H9 (cell line): ENCODE results near the gene ANGPTL7. TPM values are rescaled to one million over a fixed set of nuclear protein-coding genes. Genes with fewer than 3 reads are reported as not detected.

Experiments used
- DNase-seq: peaks from one replicate; pipeline ENCODE4 v3.0.0-alpha.2; 2017
- H2AFZ ChIP-seq: one replicate; pipeline ENCODE4 v1.6.1; 2013; ENCODE audit warnings: mild to moderate bottlenecking, low read length, control low read depth, moderate library complexity
- H2AK5ac ChIP-seq: 2 replicates; pipeline ENCODE4 v1.6.1; 2013; ENCODE audit warnings: low read length, control low read depth, mixed read lengths; ENCODE audit not compliant: insufficient read length
- H2BK120ac ChIP-seq: one replicate; pipeline ENCODE4 v1.6.1; 2013; ENCODE audit warnings: low read depth, mild to moderate bottlenecking, low read length, control low read depth, inconsistent platforms; ENCODE audit not compliant: poor library complexity, severe bottlenecking
- H2BK12ac ChIP-seq: 2 replicates; pipeline ENCODE4 v1.6.1; 2013; ENCODE audit warnings: low read length, control low read depth, mixed read lengths, low read depth; ENCODE audit not compliant: insufficient read length
- H2BK15ac ChIP-seq: 2 replicates; pipeline ENCODE4 v1.6.1; 2013; ENCODE audit warnings: low read depth, low read length, control low read depth
- H2BK20ac ChIP-seq: one replicate; pipeline ENCODE4 v1.6.1; 2013; ENCODE audit warnings: low read depth, mild to moderate bottlenecking, low read length, control low read depth, inconsistent platforms; ENCODE audit not compliant: poor library complexity, severe bottlenecking
- H2BK5ac ChIP-seq: 2 replicates; pipeline ENCODE4 v1.6.1; 2013; ENCODE audit warnings: low read length, control low read depth, mixed read lengths; ENCODE audit not compliant: insufficient read length
- H3K14ac ChIP-seq: 2 replicates; pipeline ENCODE4 v1.6.1; 2013; ENCODE audit warnings: low read length, control low read depth; ENCODE audit not compliant: insufficient read depth
- H3K18ac ChIP-seq: 2 replicates; pipeline ENCODE4 v1.6.1; 2013; ENCODE audit warnings: low read depth, mild to moderate bottlenecking, mixed read lengths, low read length, control low read depth; ENCODE audit not compliant: insufficient read length
- H3K23ac ChIP-seq: 2 replicates; pipeline ENCODE4 v1.6.1; 2013; ENCODE audit warnings: low read length, control low read depth, mixed read lengths, low read depth; ENCODE audit not compliant: insufficient read length
- H3K23me2 ChIP-seq: 2 replicates; pipeline ENCODE4 v1.6.1; 2013; ENCODE audit warnings: low read depth, mild to moderate bottlenecking, mixed read lengths, low read length, control low read depth; ENCODE audit not compliant: insufficient read length, poor library complexity, severe bottlenecking
- H3K27ac ChIP-seq: 2 replicates; pipeline ENCODE4 v1.5.1; 2013; ENCODE audit warnings: low read length, control low read depth, mixed read lengths, low read depth; ENCODE audit not compliant: insufficient read length
- H3K27me3 ChIP-seq: 2 replicates; pipeline ENCODE4 v1.6.1; 2013; ENCODE audit warnings: low read length, control low read depth, inconsistent platforms; ENCODE audit not compliant: insufficient read depth
- H3K4ac ChIP-seq: 2 replicates; pipeline ENCODE4 v1.6.1; 2013; ENCODE audit warnings: low read depth, mild to moderate bottlenecking, control low read depth, inconsistent platforms, low read length, moderate library complexity
- H3K4me1 ChIP-seq: 2 replicates; pipeline ENCODE4 v1.6.1; 2013; ENCODE audit warnings: low read length, control low read depth, inconsistent platforms; ENCODE audit not compliant: insufficient read depth
- H3K4me2 ChIP-seq: 2 replicates; pipeline ENCODE4 v1.6.1; 2013; ENCODE audit warnings: low read length, control low read depth, mixed read lengths; ENCODE audit not compliant: insufficient read length, insufficient read depth
- H3K56ac ChIP-seq: 2 replicates; pipeline ENCODE4 v1.6.1; 2013; ENCODE audit warnings: low read depth, mild to moderate bottlenecking, mixed read lengths, low read length, control low read depth; ENCODE audit not compliant: insufficient read length
- H3K79me1 ChIP-seq: 2 replicates; pipeline ENCODE4 v1.6.1; 2013; ENCODE audit warnings: low read depth, mild to moderate bottlenecking, moderate library complexity, low read length, control low read depth, inconsistent platforms; ENCODE audit not compliant: insufficient read depth, poor library complexity, severe bottlenecking
- H3K79me2 ChIP-seq: 2 replicates; pipeline ENCODE4 v1.6.1; 2013; ENCODE audit warnings: low read length, control low read depth, inconsistent platforms; ENCODE audit not compliant: insufficient read depth
- H3K9ac ChIP-seq: 2 replicates; pipeline ENCODE4 v1.6.1; 2013; ENCODE audit warnings: low read length, control low read depth, mixed read lengths; ENCODE audit not compliant: insufficient read length; ENCODE audit errors: extremely low read depth
- H3K9me3 ChIP-seq: one replicate; pipeline ENCODE4 v1.6.1; 2013; ENCODE audit warnings: low read depth, low read length, inconsistent platforms; ENCODE audit not compliant: control insufficient read depth
- H3T11ph ChIP-seq: one replicate; pipeline ENCODE4 v1.6.1; 2013; ENCODE audit warnings: mild to moderate bottlenecking, low read length, control low read depth, inconsistent platforms
- H4K20me1 ChIP-seq: one replicate; pipeline ENCODE4 v1.6.1; 2013; ENCODE audit not compliant: control insufficient read depth, insufficient read length, insufficient read depth
- H4K5ac ChIP-seq: 2 replicates; pipeline ENCODE4 v1.6.1; 2013; ENCODE audit warnings: low read depth, mild to moderate bottlenecking, mixed read lengths, low read length, control low read depth; ENCODE audit not compliant: insufficient read length
- H4K8ac ChIP-seq: replicated peaks from 2 replicates; pipeline ENCODE4 v1.6.1; 2013; ENCODE audit warnings: low read length, control low read depth, mixed read lengths, low read depth; ENCODE audit not compliant: insufficient read length
- H4K91ac ChIP-seq: 2 replicates; pipeline ENCODE4 v1.6.1; 2013; ENCODE audit warnings: low read depth, mild to moderate bottlenecking, moderate library complexity, mixed read lengths, low read length, control low read depth; ENCODE audit not compliant: insufficient read length
- H3K27ac Mint-ChIP-seq, 3 experiments: 2 replicates in 2 of 3; 3 replicates in 1 of 3; pipeline ENCODE4 v1.8.0; 2020 to 2021; ENCODE audit warnings: mixed read lengths in 3 of 3, mild to moderate bottlenecking in 1 of 3, moderate library complexity in 1 of 3
- H3K27me3 Mint-ChIP-seq: 2 replicates; pipeline ENCODE4 v1.8.0; 2021; ENCODE audit warnings: low read depth, mild to moderate bottlenecking, moderate library complexity, mixed read lengths
- H3K36me3 Mint-ChIP-seq, 3 experiments: 2 replicates in 2 of 3; 3 replicates in 1 of 3; pipeline ENCODE4 v1.8.0; 2020 to 2021; ENCODE audit warnings: low read depth in 3 of 3, mixed read lengths in 3 of 3; ENCODE audit not compliant: insufficient read depth in 1 of 3
- H3K4me1 Mint-ChIP-seq, 2 experiments: 2 replicates each; pipeline ENCODE4 v1.8.0; 2020; ENCODE audit warnings: mixed read lengths in 2 of 2
- H3K4me3 Mint-ChIP-seq, 2 experiments: 2 replicates in 1 of 2; 3 replicates in 1 of 2; pipeline ENCODE4 v1.8.0; 2020 to 2021; ENCODE audit warnings: mild to moderate bottlenecking in 2 of 2, mixed read lengths in 2 of 2, moderate library complexity in 1 of 2
- H3K9me3 Mint-ChIP-seq, 2 experiments: 2 replicates in 1 of 2; 3 replicates in 1 of 2; pipeline ENCODE4 v1.8.0; 2020; ENCODE audit warnings: mild to moderate bottlenecking in 2 of 2, mixed read lengths in 2 of 2, moderate library complexity in 1 of 2
- CTCF ChIP-seq: fragments of 200-600 bp; sonication (generic); conservative IDR thresholded peaks from 3 replicates; pipeline ENCODE4 v1.8.0; 2021; ENCODE audit warnings: antibody characterized with exemption, mild to moderate bottlenecking
- WGBS: extraction: QIAGEN DNeasy Blood & Tissue Kit; methylation state at CpG from one replicate; pipeline ENCODE4 v1.1.7; 2013; ENCODE audit warnings: missing lambda C conversion rate, low lambda C conversion rate, mixed read lengths; ENCODE audit not compliant: insufficient read length; ENCODE audit errors: extremely low coverage; 5-methylcytosine and 5-hydroxymethylcytosine counted together
- total RNA-seq: library from RNA; stranded (reverse); gene quantifications from 2 replicates; pipeline ENCODE4 v1.2.1, GENCODE V29; 2021

Gene ANGPTL7
- total RNA-seq, 1 experiment from 2014 or later: not detected

DNA sequence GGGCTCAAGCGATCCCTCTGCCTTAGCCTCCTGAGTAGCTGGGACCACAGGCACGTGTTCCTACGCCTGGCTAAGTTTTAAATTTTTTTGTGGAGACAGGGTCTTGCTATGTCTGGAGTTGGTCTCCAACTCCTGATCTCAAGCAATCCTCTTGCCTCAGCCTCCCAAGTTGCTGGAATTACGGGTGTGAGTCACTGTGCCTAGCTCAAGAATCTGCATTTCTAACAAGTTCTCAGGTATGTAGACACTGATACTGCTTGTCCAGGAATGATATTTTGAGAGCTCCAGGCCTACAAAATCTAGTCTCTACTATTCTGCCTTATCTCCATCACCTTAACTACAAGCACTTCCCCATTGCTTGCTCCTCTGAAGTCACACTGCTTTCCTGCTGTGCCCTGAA is 22.3 kb downstream of the ANGPTL7 start:
- Mint-ChIP-seq H3K9me3 (no peaks in the 10 kb centered on the region), H3K36me3 (peaks cover 27 to 87% (median 69%) of the 10 kb centered on the region in 3 experiments; a peak in 6 of 7 replicates), H3K4me3 (no peak overlapping the region), H3K27me3 (no peaks in the 10 kb centered on the region), H3K27ac (no peak overlapping the region), H3K4me1 (no peaks in the 10 kb centered on the region)
- Histone ChIP-seq H2BK12ac (no peak overlapping the region), H4K91ac (no peak overlapping the region), H3T11ph (no peak overlapping the region), H3K79me1 (no peaks in the 10 kb centered on the region), H3K27me3 (no peaks in the 10 kb centered on the region), H2AFZ (no peak overlapping the region), H3K4me1 (no peaks in the 10 kb centered on the region), H3K4ac (no peak overlapping the region), H3K56ac (no peak overlapping the region), H2BK120ac (no peak overlapping the region), H3K9ac (no peak overlapping the region), H2BK5ac (no peak overlapping the region), H4K5ac (no peak overlapping the region), H2BK15ac (no peak overlapping the region), H3K9me3 (no peaks in the 10 kb centered on the region), H2BK20ac (no peak overlapping the region), H2AK5ac (no peak overlapping the region), H3K27ac (no peak overlapping the region), H3K4me2 (no peak overlapping the region), H3K18ac (no peak overlapping the region), H3K79me2 (no peaks in the 10 kb centered on the region), H3K14ac (no peak overlapping the region), H3K23me2 (no peaks in the 10 kb centered on the region), H4K8ac (no peak overlapping the region), H3K23ac (no peak overlapping the region), H4K20me1 (no peaks in the 10 kb centered on the region)
- no CpG with 5 or more reads among the region's 4 CpGs for WGBS
- DNase-seq: no peak
- TF ChIP-seq CTCF: no peak
